Lung microvascular endothelial cell (primary cell): Measurements from ENCODE around the gene PLXNA2. TPM values are rescaled to one million over a fixed set of nuclear protein-coding genes. Genes with fewer than 3 reads are reported as not detected.

ENCODE experiments used
- DNase-seq, 2 donors: peaks; one replicate each; pipeline versions ENCODE4 v3.0.0 to v3.0.0-alpha.2; 2010; ENCODE audit warnings: low read depth in 2 of 2
- total RNA-seq: library from RNA; depleted of rRNA; stranded (reverse); fragments of >200 nt; gene quantifications from 2 replicates; pipeline ENCODE4 v1.2.1, GENCODE V29; 2014

The PLXNA2 gene
- total RNA-seq, 1 donor from 2014 or later, result 46.4 TPM

GRCh38 chr1:208051651-208052050 lies 192.5 kb downstream of the PLXNA2 start:
- no peak for DNase-seq

DNA sequence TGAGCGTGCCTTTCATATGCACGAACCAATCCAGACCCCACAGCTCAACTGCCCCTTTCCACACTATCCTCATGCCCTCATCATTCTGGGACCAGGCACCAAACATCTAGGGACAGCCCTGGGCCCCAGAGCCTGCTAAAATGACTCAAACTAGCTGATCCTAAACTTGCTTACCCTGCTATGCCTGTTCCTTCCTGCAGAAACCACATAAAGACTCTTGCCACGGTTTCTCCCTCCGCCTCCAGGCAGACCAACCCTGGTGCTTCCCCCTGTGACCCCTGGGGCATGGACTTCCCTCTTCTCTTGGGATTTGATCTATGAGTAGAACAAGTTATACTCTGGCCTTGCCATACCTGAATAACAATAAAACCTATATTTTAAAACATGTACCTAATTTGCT lies 195.3 kb downstream of the PLXNA2 start:
- no peak for DNase-seq

DNA sequence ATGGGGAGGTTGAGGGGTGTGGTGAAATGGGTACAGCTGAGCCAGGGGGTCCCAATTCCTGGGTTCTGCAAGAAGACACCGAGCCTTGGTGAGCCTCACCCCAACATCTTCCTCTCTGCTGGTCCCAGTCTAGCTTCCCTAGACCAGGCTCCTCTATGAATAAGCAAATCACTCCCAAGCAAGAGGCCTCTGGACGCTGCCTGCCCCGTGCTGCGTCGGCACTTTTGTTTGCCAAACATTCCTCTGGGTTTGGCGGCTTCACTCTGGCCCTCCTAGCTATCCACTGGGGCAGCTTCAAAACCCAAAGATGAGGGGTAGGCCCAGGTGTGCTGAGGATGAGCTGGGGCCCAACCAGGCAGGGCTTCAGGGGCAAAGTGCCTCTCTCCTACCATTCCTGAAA lies 196.2 kb downstream of the PLXNA2 start:
- no peak for DNase-seq

DNA sequence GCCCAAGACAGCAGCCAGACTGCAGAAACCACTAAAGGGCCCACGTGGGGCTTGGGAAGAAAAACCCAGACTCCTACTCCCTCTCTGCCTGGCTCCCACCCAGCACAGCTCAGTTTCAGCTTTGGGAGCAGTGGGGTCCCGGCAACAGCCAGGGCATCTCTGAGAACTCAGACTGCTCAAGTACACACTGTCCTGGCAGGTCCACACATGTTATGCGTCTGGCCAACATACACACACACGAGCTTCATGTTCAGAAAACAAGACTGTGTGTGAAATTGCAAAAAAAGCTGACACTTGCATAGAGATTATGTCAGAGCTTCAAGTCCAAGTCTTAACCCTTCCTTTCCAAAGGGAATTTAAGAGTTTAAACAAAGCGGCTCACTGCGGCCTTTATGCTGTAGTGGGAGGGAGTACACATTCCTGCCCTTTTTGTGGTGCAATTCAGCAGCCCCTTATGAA lies 196.7 kb downstream of the PLXNA2 start:
- DNase-seq, result no peak

DNA sequence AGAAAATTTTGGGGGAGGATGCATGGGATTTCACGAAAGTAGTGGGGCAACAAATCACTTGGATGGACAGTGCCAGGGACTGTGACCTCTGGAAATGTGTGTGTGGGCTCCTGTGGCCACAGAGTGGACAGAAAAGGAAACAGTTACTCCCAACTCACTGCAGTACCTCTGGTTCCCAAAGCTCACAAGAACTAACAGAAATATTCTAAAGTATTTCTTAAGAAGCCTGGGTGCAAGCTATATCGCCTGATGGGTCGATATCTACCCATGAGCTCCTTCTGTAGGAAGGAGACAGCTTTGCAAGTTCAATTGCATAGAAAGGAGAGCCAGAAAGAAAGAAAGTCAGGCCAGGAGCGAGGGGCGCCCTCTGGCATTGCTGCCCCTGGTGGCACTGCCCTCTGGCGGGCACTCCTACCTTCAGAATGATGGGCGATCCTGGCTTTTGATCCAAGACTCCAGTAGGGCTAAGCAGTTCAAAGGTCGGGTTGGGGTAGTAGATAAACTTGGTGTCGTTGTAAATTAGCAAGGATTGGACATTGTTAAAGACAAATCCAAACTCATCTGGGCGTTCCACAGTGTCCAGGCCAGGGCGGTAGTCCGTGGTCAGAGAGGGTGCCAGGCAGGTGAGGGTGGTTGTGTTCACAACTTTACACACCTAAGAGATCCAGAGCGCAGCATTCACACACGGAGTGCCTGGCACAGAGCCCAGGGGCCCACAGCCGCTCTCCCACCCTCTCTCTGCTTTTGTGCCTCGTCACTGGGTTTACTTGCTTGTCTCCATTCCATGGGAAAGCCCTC lies 198.5 kb downstream of the PLXNA2 start:
- no peak for DNase-seq

- DNase-seq, result no peak
Observed at GRCh38 chr1:208044589-208045462, 199.4 kb downstream of the PLXNA2 start.

GRCh38 chr1:208043691-208044181 lies 200.4 kb downstream of the PLXNA2 start:
- DNase-seq, result no peak

GRCh38 chr1:208042868-208043267 lies 201.3 kb downstream of the PLXNA2 start:
- no peak for DNase-seq

DNA sequence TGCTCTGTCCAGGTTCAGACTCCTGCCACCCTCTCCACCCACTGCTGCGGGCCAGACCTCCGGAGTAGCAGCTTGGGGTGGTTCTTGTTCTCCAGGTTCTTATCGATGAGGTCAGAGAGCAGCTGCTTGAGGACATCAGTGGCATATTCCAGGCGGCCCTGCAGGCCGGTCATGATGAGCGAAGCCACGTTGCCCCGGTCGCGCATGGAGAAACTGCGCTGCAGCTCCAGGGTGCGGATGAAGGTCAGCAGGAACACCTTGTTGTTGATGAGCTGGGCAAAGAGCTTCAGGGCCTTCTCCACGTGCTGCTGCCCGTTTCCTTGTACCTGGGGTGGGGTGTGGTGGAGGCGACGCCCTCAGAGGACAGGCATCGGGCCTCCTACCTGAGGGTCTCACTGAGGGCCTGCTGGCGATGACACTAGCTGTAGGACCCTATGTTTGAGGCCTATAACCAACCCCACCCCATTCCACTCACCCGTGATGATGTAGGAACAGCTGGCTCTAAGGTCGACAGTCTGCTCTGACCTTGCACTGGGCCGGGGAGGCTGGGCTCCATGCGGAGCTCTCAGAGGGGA lies 202.1 kb downstream of the PLXNA2 start:
- DNase-seq, result no peak

DNA sequence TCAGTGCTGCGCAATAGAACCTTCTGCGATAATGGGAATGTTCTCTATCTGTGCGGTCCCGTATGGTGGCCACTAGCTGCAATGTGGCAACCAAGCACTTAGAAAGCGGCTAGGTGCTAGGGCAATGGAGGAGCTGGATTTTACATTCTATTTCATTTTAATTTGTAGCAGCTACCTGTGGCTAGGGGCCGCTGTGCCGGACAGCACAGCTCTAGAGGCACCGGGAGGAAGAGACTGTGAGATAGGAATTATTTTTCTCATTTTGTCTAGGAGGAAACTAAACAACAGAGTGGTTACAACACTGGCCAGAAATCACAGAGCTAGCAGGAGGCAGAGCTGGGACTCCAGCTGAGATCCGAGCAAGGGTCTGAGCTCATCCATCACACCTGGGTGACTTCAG lies 202.7 kb downstream of the PLXNA2 start:
- no peak for DNase-seq

GRCh38 chr1:208040821-208041297 lies 203.3 kb downstream of the PLXNA2 start:
- DNase-seq, result no peak

DNA sequence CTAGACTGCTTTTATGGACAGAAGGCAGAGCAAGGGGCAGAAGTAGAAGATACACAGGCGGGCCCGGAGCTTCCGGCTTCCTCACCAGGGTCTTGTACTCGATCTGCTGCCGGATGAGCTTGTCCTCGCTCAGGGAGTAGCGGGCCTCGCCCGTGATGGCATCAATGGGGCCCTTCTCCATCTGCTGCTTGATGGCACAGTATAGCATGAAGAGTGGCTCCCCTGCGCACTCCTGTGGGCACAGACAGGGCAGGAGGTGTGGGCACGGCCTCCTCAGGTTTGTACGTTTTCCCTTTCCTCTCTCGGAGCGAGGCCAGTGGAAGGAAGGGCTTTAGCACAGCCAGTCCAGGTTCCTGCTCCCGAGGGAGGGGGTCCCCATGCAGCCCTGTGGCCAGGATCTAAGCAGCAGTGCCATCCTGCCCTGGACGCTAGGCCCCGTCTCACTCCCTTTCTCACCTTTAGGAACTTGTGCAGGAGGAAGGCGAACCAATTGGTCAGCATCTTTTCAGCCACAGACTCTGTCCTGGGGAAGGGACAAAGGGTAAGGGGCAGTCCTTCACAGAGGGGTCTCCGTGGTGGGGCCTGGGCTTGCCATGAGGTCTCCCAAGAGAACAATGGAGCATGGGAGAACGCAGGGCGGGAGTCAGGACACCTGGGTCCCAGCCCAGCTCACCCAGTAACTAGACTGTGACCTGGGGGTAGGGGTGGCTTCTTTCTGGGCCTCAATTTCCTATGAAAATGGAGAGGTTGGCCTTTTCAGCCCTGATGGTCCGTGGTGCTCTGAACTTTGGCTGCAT lies 204.4 kb downstream of the PLXNA2 start:
- DNase-seq, result no peak

DNA sequence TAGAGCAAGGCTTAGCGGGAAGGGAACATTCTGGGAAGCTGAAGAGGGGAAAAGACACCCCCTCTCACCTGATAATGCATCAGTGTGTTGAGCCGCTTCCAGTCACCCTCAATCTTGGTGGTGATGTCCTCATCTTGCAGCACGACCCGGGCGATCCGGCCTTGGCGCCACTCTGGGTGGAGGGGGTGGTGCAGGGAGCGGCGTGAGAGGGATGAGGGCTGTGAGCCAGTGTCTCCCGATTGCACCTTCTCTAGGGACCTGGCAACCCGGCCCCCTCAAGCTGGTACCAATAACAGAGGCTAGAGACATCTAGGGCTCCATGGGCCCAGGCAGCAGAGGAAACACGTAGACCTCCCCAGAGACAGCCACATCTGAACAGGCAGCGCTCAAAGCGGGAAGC lies 205.9 kb downstream of the PLXNA2 start:
- no peak for DNase-seq

GRCh38 chr1:208036918-208037766 lies 207.0 kb downstream of the PLXNA2 start:
- no peak for DNase-seq

DNA sequence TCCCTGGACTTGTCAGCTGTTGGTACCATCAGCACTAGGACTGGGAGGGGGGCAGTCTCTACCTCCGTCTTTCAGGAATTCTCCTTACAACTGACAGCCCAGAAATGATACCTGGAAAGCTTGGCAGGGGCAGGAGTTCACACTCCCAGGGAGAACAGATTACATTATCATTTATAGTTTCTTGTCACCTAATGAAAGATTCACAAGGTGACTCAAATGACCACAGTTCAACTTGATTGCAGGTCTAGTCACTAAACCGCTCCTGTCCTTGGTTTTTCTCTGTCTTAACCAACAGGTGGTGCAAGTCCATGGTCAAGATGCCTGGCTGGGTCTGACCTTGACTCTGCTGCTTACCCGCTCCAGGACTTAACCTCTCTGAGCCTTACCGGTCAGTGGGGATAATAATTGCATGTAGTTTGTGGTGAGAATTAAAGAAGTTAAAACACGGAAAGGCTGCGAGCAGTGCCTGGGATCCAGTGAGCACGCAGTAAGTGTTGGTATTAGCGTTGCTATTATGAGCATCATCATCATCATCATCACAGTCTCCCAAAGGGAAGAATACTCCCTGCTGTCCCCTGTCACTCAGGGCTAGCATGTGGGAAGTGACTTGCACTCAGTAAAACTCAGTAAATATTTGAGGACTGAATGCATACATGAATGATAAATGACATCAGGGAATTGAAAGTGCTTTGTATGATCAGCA lies 207.9 kb downstream of the PLXNA2 start:
- no peak for DNase-seq

DNA sequence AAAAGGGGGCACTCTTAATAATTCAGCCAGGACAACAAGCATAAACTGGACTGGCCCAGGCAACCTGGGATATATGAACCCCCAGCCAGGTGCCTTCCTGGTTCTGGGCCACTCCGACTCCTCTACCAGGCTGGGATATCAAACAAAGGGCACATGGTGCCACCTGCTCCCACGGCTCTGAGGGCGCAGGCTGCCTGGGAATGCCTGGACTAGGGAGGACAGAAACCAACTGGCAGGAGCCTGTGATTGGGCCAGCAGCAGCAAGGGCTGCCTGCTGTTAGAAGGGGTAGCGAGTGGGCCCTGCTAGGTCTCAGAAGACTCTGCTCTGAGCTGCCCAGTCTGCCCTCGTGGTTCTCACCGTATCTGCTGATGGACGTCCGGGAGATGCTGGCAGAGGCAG lies 210.0 kb downstream of the PLXNA2 start:
- no peak for DNase-seq

GRCh38 chr1:208033236-208033635 lies 210.9 kb downstream of the PLXNA2 start:
- DNase-seq, result no peak

DNA sequence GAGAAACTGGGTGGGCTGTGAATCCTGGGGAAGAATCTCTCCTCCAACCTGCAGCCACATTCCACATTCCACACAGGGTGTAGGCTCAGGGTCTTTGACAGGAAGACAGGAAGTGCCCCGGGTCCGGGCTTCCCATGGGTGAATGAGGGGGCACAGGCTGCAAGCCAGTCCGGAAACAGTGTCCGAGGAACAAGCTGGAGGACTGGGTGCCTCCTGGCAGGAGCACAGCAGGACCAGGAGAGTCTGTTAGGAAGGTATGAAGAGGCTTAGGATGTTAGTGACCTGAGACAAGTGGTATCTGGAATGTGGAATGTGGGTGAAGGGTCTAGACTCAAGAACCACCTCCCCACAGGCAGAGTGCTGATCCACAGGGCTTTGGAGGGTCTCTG lies 212.3 kb downstream of the PLXNA2 start:
- no peak for DNase-seq

DNA sequence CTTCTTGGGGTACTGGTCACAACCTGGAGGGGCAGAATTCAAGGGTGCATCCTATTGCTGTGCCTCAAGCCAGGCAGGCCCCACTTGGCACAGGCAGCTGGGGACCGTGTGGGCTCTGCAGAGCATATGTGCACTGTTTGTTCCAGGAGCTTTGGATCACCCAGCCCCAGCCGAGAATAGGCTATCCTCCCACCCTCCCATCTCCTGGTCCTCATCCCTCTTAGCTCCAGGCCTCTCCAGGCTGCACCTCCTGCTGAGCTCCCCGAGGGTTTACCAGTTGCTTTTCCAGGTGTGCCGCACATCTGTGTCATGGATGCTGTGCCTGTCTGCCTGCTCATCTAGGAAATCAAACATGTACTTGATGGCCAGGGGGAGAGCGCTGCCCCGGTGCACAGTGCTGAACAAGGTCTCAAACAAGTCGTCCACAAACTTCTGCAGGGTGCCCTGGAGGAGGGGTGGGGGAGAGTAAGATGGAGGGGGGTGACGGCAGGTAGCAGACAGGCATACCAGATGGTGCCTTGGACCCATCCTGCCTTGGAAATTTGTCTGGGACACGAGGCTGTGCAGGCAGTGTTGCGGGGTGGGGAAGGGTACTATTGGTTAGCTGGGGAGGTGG lies 212.8 kb downstream of the PLXNA2 start:
- DNase-seq, result no peak
